ENCODE measurements around the gene CSMD2.

Gene CSMD2

DNA sequence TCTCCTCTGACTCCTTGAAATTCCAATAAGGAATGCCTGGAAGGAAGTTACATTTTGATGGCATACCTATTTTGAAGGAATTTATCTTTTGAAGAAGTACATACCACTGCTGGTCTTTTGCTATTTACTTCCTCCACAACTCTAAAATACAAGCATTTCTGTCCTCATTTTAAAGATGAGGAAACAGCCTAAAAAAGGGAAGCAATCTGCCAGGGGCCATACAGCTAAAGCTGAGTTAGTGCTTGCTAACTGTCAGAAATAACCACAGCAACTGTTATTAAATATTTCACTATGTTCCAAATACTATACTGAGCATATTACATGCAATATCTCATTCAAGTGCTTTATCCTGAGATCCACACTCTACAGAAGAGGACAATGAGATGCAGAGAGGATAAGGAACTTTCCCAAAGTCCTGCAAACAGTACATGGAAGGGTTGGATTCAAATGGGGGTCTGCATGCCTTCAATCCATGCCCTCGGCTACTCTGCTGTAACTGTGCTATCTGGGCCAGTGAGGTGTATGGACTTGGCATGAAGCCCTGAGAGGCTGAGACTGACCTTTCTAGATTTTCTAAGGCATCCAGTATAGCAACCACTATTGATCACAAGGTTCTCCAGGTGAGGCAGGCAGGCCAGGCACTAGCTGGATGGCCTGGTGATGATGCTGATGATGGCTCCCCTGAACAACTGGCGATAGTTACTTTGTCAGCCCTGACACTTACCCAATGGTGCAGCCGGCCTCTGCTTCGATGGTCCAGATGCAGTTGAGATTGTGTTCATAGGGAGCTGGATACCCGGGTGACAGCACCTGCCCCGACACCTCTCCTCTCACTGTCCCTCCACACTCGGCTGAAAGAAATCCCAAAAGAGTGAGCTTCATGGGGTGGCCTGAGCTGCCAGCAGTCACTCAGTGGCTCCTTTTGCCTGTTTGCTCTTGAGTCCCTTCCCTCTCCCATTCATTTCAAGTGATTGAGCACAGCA lies 472.5 kb downstream of the CSMD2 start:
- Histone ChIP-seq H3K27me3 (ENCODE audit: insufficient read depth, low read depth, severe bottlenecking) (peaks cover 95% of the 10 kb centered on the region), H3K36me3 (no peaks in the 10 kb centered on the region), H3K4me3 (ENCODE audit: low read depth, low read length) (no peak overlapping the region), H3K9me3 (ENCODE audit: severe bottlenecking) (no peaks in the 10 kb centered on the region), H3K27ac (no peak overlapping the region)
- DNase-seq = no peak
- TF ChIP-seq, protein P1, sequence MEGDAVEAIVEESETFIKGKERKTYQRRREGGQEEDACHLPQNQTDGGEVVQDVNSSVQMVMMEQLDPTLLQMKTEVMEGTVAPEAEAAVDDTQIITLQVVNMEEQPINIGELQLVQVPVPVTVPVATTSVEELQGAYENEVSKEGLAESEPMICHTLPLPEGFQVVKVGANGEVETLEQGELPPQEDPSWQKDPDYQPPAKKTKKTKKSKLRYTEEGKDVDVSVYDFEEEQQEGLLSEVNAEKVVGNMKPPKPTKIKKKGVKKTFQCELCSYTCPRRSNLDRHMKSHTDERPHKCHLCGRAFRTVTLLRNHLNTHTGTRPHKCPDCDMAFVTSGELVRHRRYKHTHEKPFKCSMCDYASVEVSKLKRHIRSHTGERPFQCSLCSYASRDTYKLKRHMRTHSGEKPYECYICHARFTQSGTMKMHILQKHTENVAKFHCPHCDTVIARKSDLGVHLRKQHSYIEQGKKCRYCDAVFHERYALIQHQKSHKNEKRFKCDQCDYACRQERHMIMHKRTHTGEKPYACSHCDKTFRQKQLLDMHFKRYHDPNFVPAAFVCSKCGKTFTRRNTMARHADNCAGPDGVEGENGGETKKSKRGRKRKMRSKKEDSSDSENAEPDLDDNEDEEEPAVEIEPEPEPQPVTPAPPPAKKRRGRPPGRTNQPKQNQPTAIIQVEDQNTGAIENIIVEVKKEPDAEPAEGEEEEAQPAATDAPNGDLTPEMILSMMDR (IDR thresholded peaks at IDR 0.05; ENCODE audit: low read depth, low read length) = no peak

DNA sequence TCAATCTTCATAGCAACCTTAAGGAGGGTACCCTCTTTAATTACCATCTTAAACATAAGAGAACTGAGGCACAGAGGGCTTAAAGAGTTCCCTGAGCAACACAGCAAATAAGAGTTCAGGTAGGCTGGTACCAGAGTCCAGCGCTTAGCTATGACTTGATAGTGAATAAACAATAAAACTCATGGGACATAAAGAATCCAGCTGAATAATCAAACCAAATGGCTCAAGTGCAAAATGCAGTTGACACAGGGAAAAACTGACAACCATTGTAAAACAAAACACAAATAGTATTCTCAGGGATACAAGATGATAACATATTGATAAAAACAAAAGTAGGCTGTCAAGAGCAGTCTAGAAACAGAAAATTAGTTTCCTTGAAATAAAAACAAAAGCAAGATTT lies 478.0 kb downstream of the CSMD2 start:
- DNase-seq = no peak
- Histone ChIP-seq H3K36me3 (no peaks in the 10 kb centered on the region), H3K27me3 (ENCODE audit: insufficient read depth, low read depth, severe bottlenecking) (peaks cover 94% of the 10 kb centered on the region), H3K27ac (no peak overlapping the region), H3K4me3 (ENCODE audit: low read depth, low read length) (no peak overlapping the region), H3K9me3 (ENCODE audit: severe bottlenecking) (no peaks in the 10 kb centered on the region)
- TF ChIP-seq, protein P1 (IDR thresholded peaks at IDR 0.05; ENCODE audit: low read depth, low read length) = no peak

DNA sequence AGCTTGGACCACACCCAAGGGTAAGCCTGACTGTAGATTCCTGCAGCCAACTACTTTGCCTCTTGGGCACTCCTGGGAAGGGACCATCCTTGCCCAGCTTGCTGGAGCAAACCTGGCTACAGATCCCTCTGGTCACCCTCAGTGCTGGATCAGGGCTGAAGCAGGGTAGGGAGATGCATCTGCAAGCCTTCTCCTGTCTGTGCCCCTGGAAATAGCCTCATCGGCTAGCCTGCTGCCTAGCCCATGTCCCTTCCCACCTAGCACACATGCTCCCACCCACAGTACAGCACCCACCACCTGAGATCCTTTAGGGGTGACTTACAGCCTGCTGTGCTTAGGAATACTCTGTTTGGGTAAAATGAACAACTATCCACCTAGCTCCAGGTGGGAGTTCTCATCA lies 478.5 kb downstream of the CSMD2 start:
- TF ChIP-seq, protein P1 (IDR thresholded peaks at IDR 0.05; ENCODE audit: low read depth, low read length) = no peak
- peaks cover 94% of the 10 kb centered on the region for H3K27me3 ChIP-seq (ENCODE audit: insufficient read depth, low read depth, severe bottlenecking)
- H3K4me3 ChIP-seq (ENCODE audit: low read depth, low read length) = no peak overlapping the region
- H3K36me3 ChIP-seq = no peaks in the 10 kb centered on the region
- no peak for DNase-seq
- H3K27ac ChIP-seq = no peak overlapping the region
- no peaks in the 10 kb centered on the region for H3K9me3 ChIP-seq (ENCODE audit: severe bottlenecking)

DNA sequence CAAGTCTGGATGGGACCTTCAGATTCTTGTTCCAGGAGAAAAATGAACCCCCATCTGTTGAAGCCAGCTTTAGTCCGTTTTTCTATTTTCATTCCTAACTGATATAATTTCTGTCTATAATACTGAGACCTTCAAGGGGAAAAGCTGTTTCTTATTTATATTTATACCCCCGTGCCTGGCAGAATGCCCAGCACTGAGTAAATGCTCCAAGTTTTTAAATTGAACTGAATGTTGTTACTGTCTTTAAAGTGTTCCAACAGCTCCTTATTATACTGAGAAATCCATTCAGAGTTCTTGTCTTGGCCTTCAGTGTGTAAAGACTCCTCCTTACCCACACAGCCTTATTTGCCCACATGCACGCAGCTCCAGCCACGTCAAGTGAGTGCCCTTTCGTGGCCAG lies 479.8 kb downstream of the CSMD2 start:
- Histone ChIP-seq H3K27me3 (ENCODE audit: insufficient read depth, low read depth, severe bottlenecking) (peaks cover 93% of the 10 kb centered on the region), H3K36me3 (no peaks in the 10 kb centered on the region), H3K4me3 (ENCODE audit: low read depth, low read length) (no peak overlapping the region), H3K9me3 (ENCODE audit: severe bottlenecking) (no peaks in the 10 kb centered on the region), H3K27ac (no peak overlapping the region)
- TF ChIP-seq, protein P1 (IDR thresholded peaks at IDR 0.05; ENCODE audit: low read depth, low read length) = no peak
- no peak for DNase-seq

DNA sequence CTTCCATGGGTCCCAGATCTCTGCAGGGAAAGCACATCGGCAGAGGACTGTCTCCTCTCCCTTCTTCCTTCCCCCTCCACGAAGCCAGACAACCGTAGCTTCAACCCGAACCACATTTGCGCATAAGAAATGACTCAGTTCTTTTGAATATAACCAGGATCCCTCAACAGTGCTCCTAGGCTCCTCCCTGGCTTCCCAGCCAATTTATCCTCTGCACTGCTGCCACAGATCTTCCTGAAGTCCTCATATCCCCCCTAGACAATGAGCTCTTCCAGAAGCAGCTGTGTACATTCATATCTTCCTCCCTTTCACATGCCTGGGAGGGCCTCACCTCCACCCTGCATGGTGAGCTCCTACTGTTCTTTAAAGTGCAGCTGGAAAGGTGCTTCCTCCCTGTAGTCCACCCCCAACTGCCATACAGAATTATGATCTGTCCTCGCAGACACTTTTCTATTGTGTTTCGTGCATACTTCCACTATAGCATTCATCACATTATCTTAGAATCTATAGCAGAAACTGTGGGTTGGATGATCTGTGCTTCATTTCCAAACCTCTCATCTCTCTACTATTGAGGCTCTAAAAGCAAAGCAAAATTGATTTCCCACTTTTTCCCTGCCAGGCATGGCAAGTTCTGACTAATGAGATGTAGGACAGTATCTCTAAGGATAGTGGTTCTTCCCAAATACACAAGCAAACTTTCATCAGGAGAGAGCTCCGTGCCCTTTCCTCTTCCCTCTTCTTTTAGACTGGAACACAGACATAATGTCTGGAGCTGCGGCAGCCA lies 480.4 kb downstream of the CSMD2 start:
- no peak for DNase-seq
- Histone ChIP-seq H3K27me3 (ENCODE audit: insufficient read depth, low read depth, severe bottlenecking) (peaks cover 88% of the 10 kb centered on the region), H3K4me3 (ENCODE audit: low read depth, low read length) (no peak overlapping the region)

More for the DNA sequence above, 480.4 kb downstream of the CSMD2 start:
- H3K27ac ChIP-seq = no peak overlapping the region
- no peaks in the 10 kb centered on the region for H3K9me3 ChIP-seq (ENCODE audit: severe bottlenecking)
- H3K36me3 ChIP-seq = no peaks in the 10 kb centered on the region
- TF ChIP-seq, protein P1 (IDR thresholded peaks at IDR 0.05; ENCODE audit: low read depth, low read length) = no peak

Measured in WERI-Rb-1 (cell line).